WTC11 (cell line): ENCODE results near the gene TMEM167A. TPM values are rescaled to one million over a fixed set of nuclear protein-coding genes. Genes with fewer than 3 reads are reported as not detected.

ENCODE experiments used
- ATAC-seq: fragments of 200-7000 bp; cut with Tn5 transposase; 2 replicates; pipeline ENCODE4 v1.10.0; 2021; ENCODE audit warnings: mild to moderate bottlenecking, moderate library complexity
- CTCF ChIA-PET: fragments of 300-600 bp; sonication (Branson Sonifier 250); formaldehyde crosslinking; loops from one replicate; lab custom pipeline; 2021; ENCODE audit warnings: antibody characterized with exemption; lab: Charles Lee
- POLR2A ChIA-PET: fragments of 350-600 bp; sonication (Branson Sonifier 250); formaldehyde crosslinking; loops from one replicate; lab custom pipeline; 2021; ENCODE audit warnings: antibody characterized with exemption; lab: Charles Lee
- DNase-seq: peaks from one replicate; pipeline ENCODE4 v3.0.0; 2021; ENCODE audit warnings: low spot score
- H3K27ac Mint-ChIP-seq: 2 replicates; pipeline ENCODE4 v1.8.0; 2021; ENCODE audit warnings: mixed read lengths
- H3K27me3 Mint-ChIP-seq: 2 replicates; pipeline ENCODE4 v1.8.0; 2021; ENCODE audit warnings: low read depth, mild to moderate bottlenecking, moderate library complexity, mixed read lengths
- H3K36me3 Mint-ChIP-seq: 2 replicates; pipeline ENCODE4 v1.8.0; 2021; ENCODE audit warnings: mixed read lengths
- H3K4me1 Mint-ChIP-seq: 2 replicates; pipeline ENCODE4 v1.8.0; 2022; ENCODE audit warnings: mixed read lengths
- H3K4me3 Mint-ChIP-seq: 2 replicates; pipeline ENCODE4 v1.8.0; 2021; ENCODE audit warnings: mild to moderate bottlenecking, moderate library complexity, mixed read lengths
- H3K9me3 Mint-ChIP-seq: 2 replicates; pipeline ENCODE4 v1.8.0; 2021; ENCODE audit warnings: mixed read lengths
- AR ChIP-seq: fragments of 250-450 bp; sonication (Bioruptor Pico); IDR thresholded peaks from 2 replicates; pipeline ENCODE4 v1.9.0; 2021; ENCODE audit warnings: mild to moderate bottlenecking
- ATF1 ChIP-seq: sonication (generic); formaldehyde crosslinking; IDR thresholded peaks from 2 replicates; pipeline ENCODE4 v1.8.1; 2023; ENCODE audit warnings: mild to moderate bottlenecking, moderate library complexity, missing genetic modification reagents
- E2F4 ChIP-seq: sonication (generic); formaldehyde crosslinking; IDR thresholded peaks from 2 replicates; pipeline ENCODE4 v1.8.1; 2022; ENCODE audit warnings: low read depth, mild to moderate bottlenecking, moderate library complexity, missing genetic modification reagents, borderline replicate concordance
- ESRRA ChIP-seq: sonication (generic); formaldehyde crosslinking; IDR thresholded peaks from 2 replicates; pipeline ENCODE4 v1.8.1; 2022; ENCODE audit warnings: mild to moderate bottlenecking, missing genetic modification reagents, borderline replicate concordance
- FOXJ3 ChIP-seq: sonication (generic); formaldehyde crosslinking; IDR thresholded peaks from 2 replicates; pipeline ENCODE4 v1.9.0; 2021; ENCODE audit warnings: missing genetic modification reagents, mild to moderate bottlenecking, borderline replicate concordance
- GABPB1 ChIP-seq: sonication (generic); formaldehyde crosslinking; IDR thresholded peaks from 2 replicates; pipeline ENCODE4 v1.8.1; 2023; ENCODE audit warnings: mild to moderate bottlenecking, missing genetic modification reagents
- HMGXB4 ChIP-seq: sonication (generic); formaldehyde crosslinking; IDR thresholded peaks from 2 replicates; pipeline ENCODE4 v1.8.1; 2023; ENCODE audit warnings: mild to moderate bottlenecking, moderate library complexity, missing genetic modification reagents
- IRF1 ChIP-seq: sonication (generic); formaldehyde crosslinking; IDR thresholded peaks from 2 replicates; pipeline ENCODE4 v1.8.0; 2023; ENCODE audit warnings: missing genetic modification reagents
- JAZF1 ChIP-seq: fragments of 250-450 bp; sonication (Bioruptor Pico); IDR thresholded peaks from 2 replicates; pipeline ENCODE4 v1.9.0; 2021; ENCODE audit warnings: moderate library complexity, mild to moderate bottlenecking, inconsistent platforms
- MLX ChIP-seq: sonication (generic); formaldehyde crosslinking; IDR thresholded peaks from 2 replicates; pipeline ENCODE4 v1.8.1; 2023; ENCODE audit warnings: mild to moderate bottlenecking, missing genetic modification reagents, moderate library complexity
- NFE2L1 ChIP-seq: sonication (generic); formaldehyde crosslinking; IDR thresholded peaks from 2 replicates; pipeline ENCODE4 v1.8.1; 2023; ENCODE audit warnings: missing genetic modification reagents
- NFYB ChIP-seq: sonication (generic); formaldehyde crosslinking; conservative IDR thresholded peaks from 2 replicates; pipeline ENCODE4 v1.8.0; 2022; ENCODE audit warnings: low read depth, missing genetic modification reagents
- SMAD4 ChIP-seq: sonication (generic); formaldehyde crosslinking; IDR thresholded peaks from 2 replicates; pipeline ENCODE4 v1.8.0; 2022; ENCODE audit warnings: mild to moderate bottlenecking, missing genetic modification reagents
- SP1 ChIP-seq: sonication (generic); formaldehyde crosslinking; conservative IDR thresholded peaks from 2 replicates; pipeline ENCODE4 v1.8.1; 2022; ENCODE audit warnings: missing genetic modification reagents
- USF1 ChIP-seq: sonication (generic); formaldehyde crosslinking; IDR thresholded peaks from 2 replicates; pipeline ENCODE4 v1.8.0; 2022; ENCODE audit warnings: mild to moderate bottlenecking, missing genetic modification reagents
- ZBTB43 ChIP-seq: sonication (generic); formaldehyde crosslinking; IDR thresholded peaks from 2 replicates; pipeline ENCODE4 v1.8.1; 2023; ENCODE audit warnings: mild to moderate bottlenecking, missing genetic modification reagents
- ZNF138 ChIP-seq: sonication (generic); formaldehyde crosslinking; conservative IDR thresholded peaks from 2 replicates; pipeline ENCODE4 v1.8.1; 2022; ENCODE audit warnings: mild to moderate bottlenecking, moderate library complexity, missing genetic modification reagents
- ZNF263 ChIP-seq: sonication (generic); formaldehyde crosslinking; IDR thresholded peaks from 2 replicates; pipeline ENCODE4 v1.8.1; 2022; ENCODE audit warnings: low read depth, mild to moderate bottlenecking, moderate library complexity, missing genetic modification reagents
- ZNF416 ChIP-seq: fragments of 250-450 bp; sonication (Bioruptor Pico); IDR thresholded peaks from 2 replicates; pipeline ENCODE4 v1.9.0; 2021; ENCODE audit warnings: mild to moderate bottlenecking, inconsistent platforms
- ZNF425 ChIP-seq: fragments of 250-450 bp; sonication (Bioruptor Pico); conservative IDR thresholded peaks from 2 replicates; pipeline ENCODE4 v1.9.0; 2021; ENCODE audit warnings: mild to moderate bottlenecking
- ZSCAN18 ChIP-seq: fragments of 250-450 bp; sonication (Bioruptor Pico); IDR thresholded peaks from 2 replicates; pipeline ENCODE4 v2.1.2; 2022; ENCODE audit warnings: mild to moderate bottlenecking, moderate library complexity
- total RNA-seq: library from RNA; stranded (reverse); gene quantifications from 3 replicates; pipeline ENCODE4 v1.2.3, GENCODE V29; 2021

TMEM167A gene
- total RNA-seq, 1 experiment from 2014 or later = 165 TPM

- TF ChIP-seq E2F4 = no peak
These were observed 22.3 kb upstream of the TMEM167A start (continued) for GRCh38 chr5:83099445-83099844.

GRCh38 chr5:83099001-83099400 lies 21.8 kb upstream of the TMEM167A start:
- ChIA-PET CTCF (no interaction called here), POLR2A (no interaction called here)
- DNase-seq = no peak
- H3K4me3 Mint-ChIP-seq = no peak overlapping the region
- peaks cover 19% of the 10 kb centered on the region for H3K4me1 Mint-ChIP-seq
- H3K27ac Mint-ChIP-seq = no peak overlapping the region
- no peak for ATAC-seq
- no peaks in the 10 kb centered on the region for H3K27me3 Mint-ChIP-seq
- H3K9me3 Mint-ChIP-seq = peaks cover 5% of the 10 kb centered on the region
- TF ChIP-seq SMAD4 (no peak), ZBTB43 (no peak), JAZF1 (CRISPR knock-in tag) (no peak)
- TF ChIP-seq, all 79 proteins: peak for 0
- H3K36me3 Mint-ChIP-seq = peaks cover 9% of the 10 kb centered on the region

GRCh38 chr5:83097689-83098231 lies 20.6 kb upstream of the TMEM167A start:
- Mint-ChIP-seq H3K36me3 (peaks cover 22% of the 10 kb centered on the region), H3K27me3 (0 out of 2 replicates have a peak, but pooled peaks cover 2% of the 10 kb centered on the region), H3K4me1 (peaks cover 19% of the 10 kb centered on the region), H3K27ac (no peak overlapping the region), H3K4me3 (no peak overlapping the region), H3K9me3 (peaks cover 17% of the 10 kb centered on the region)
- ChIA-PET CTCF (no interaction called here), POLR2A (no interaction called here)
- no peak for DNase-seq
- no peak for ATAC-seq
- no peak for TF ChIP-seq NFYB (CRISPR knock-in tag)
- TF ChIP-seq GABPB1 (CRISPR knock-in tag) = no peak
- TF ChIP-seq FOXJ3 = no peak
- no peak for TF ChIP-seq SP1 (CRISPR knock-in tag)
- no peak for TF ChIP-seq ZNF138 (CRISPR knock-in tag)
- TF ChIP-seq MLX = no peak
- no peak for TF ChIP-seq ESRRA (CRISPR knock-in tag)
- TF ChIP-seq ZNF416 (CRISPR knock-in tag) = no peak
- TF ChIP-seq IRF1 = no peak
- no peak for TF ChIP-seq HMGXB4
- TF ChIP-seq ZNF425 = no peak
- no peak for TF ChIP-seq ATF1 (CRISPR knock-in tag)
- no peak for TF ChIP-seq ZNF263 (CRISPR knock-in tag)
- TF ChIP-seq AR = no peak
- TF ChIP-seq NFE2L1 (CRISPR knock-in tag) = no peak
- no peak for TF ChIP-seq USF1 (CRISPR knock-in tag)
- TF ChIP-seq ZSCAN18 (CRISPR knock-in tag) = no peak
